ENCODE measurements around the gene SUMO1.

SUMO1 gene

DNA sequence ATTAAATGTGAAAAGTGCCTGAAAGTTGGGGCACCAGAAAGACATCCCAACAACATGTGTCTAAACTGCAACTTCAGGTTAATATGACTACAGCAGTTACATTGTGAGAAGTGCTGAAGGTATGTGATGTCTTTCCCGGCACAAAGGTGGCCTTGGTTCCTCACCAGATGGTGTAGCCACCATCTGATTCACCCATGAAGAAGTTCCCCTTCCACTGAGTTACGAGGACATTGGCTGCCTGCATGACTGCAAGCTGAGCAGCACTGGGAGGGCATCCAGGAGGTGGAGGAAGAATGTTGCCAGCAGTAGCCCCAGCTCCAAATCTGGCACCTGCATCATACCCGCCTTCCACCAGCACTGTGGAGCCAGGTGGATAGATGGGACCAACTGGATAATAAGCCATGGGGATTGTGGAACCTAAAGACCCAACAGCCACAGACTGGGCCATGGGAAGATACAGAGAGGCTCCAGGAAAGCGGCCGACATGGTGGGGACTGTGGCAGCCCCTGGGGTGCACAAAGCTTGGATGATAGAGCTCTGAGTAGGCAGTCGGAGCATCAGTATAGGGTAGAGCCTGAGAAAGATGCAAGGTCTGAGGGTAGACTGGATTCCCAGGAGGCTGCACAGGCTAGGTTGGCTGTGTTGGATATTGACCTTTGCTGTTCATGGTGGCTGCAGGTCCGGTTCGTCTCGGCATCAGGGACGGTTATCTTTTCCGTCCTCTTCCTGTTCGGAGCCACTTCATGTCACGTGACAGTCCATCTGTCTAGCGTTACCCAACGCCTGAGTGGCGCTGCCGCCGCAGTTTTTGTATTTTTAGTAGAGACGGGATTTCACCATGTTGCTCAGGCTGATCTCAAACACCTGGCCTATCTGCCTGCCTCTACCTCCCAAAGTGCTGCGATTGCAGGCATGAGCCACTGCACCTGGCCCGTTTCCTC, 36.9 kb downstream of the SUMO1 start:
- no peak for DNase-seq (ENCODE audit: low spot score)

DNA sequence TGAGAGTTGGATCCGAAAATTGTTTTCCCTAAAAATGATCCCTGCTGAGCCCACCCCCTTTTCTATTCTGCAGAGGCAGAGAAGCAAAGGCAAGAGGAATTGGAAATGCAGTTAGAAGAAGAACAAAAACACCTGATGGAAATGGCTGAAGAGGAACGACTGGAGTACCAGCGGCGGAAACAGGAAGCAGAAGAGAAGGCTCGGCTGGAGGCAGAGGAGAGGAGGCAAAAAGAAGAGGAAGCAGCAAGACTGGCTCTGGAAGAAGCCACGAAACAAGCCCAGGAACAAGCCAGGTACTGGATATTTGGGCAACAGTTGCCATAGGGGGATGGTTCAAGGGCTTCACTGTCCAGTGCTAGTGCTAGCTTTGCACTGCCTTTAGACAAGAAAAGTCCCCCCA, 41.7 kb downstream of the SUMO1 start:
- no peak for DNase-seq (ENCODE audit: low spot score)

DNA sequence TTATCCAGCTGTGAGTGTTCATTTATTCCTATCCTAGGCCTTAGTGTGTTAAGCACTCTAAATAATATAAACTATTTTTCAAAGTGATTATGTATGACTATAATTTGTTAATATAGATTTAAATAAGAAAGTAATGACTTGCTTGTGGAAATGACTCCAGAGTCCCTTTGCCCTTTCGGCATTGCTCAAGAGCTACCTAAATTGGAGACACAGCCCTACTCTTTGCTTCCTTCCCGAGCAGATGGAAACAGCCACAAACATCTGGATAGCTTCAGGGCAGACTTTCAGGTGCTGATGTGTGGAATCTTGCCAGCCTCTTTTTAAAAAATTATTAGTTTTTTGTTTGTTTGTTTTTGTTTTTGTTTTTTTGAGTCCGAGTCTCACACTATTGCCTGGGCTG, 44.0 kb downstream of the SUMO1 start:
- no peak for DNase-seq (ENCODE audit: low spot score)

DNA sequence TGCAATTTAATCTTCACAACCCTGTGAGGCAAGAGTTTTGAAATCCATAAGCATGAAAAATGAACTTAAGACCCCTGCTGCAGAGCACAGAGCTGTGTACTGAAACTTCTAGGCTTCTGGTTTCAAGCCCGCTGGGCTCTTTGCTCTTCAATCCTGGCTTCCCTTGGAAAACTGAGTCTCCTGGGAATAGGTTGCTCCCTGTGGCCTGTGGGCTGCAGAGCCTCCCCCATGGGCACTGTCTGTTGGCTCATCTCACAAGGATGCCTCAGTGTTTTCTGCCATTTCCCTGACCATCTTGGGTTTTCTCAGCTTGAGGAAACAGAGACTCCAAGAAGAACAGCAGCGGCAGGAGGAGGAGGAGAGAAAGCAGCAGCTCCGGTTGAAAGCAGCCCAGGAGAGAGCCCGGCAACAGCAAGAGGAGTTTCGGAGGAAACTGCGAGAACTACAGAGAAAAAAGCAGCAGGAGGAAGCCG, 44.5 kb downstream of the SUMO1 start:
- no peak for DNase-seq (ENCODE audit: low spot score)

DNA sequence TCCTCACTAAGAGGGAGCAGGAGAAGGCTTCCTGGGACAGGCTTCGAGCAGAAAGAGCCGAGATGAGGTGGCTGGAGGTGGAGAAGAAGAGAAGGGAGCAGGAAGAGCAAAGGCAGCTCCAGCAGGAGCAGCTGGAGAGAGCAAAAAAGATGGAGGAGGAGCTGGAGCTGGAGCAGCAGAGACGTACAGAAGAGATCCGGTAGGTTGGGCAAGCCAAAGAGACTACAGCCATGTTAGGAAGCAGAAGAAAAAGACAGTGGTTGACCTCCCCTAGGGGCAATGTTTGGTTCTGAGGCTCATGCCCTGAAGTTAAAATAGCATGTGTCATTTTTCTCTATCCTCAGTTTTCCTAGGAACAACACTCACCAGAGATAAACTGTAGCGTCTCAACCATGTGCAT, 45.1 kb downstream of the SUMO1 start:
- DNase-seq (ENCODE audit: low spot score) = no peak

DNA sequence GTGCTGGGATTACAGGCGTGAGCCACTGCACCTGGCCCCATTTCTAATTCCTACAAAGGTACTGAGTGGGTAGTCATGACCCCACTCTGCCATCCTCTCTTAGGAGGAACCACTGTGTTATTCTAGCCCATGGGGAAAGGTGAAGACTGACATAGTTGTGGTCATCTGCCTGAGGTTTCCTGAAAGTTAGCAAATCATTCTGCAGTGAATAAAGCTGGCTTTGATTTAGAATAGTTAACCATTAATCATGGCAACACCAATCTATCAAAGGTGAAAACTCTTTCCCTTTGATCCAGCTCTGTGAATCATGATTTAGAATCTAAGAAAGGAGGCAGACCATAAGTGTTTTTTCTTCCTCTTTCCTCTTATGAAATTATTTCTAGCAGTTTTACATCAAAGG, 50.8 kb downstream of the SUMO1 start:
- no peak for DNase-seq (ENCODE audit: low spot score)

DNA sequence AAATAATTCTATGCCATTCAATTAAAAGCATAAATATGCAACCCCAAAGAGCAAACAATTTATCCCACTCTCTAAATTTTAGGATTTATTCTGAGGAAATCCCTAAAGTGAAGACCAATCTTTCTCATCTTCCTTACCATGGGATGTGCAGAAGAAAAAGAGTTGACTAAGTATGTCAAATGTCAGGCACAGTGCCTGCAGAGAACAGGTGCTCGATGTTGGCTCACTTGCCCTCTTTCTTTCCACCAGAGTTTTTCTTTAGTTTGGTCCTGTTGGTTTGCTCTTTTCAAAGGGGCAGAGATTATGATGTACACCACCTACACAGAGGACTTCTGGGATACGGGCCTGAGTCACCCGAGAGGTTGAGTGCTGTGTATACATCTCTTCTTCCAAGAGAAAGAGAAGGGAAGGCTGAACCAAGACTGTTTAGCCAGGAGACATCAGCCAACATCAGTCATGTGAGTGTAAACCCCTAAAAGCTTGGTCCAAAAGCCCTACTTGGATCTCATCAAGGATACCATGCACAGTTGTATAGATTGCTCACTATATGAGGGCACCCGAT, 51.7 kb downstream of the SUMO1 start:
- no peak for DNase-seq (ENCODE audit: low spot score)

DNA sequence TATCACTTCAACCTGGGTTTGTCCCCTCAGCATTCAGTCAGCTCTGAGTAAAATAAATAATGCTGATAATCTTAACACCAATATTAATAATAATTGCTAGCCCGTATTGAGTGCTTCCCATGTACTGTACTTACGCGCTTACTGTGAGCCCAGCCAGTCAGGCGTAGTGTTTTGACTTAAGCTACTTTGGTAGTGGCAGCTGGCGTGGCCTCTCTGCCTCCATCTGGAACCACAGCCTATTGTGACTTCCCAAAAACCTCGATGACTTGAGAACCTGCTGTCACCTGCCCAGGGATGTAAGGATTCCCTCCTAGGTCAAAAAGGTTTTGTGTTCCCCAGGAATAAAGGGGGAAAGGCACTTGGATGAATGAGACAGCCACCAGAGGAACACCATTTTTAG, 53.2 kb downstream of the SUMO1 start:
- no peak for DNase-seq (ENCODE audit: low spot score)

DNA sequence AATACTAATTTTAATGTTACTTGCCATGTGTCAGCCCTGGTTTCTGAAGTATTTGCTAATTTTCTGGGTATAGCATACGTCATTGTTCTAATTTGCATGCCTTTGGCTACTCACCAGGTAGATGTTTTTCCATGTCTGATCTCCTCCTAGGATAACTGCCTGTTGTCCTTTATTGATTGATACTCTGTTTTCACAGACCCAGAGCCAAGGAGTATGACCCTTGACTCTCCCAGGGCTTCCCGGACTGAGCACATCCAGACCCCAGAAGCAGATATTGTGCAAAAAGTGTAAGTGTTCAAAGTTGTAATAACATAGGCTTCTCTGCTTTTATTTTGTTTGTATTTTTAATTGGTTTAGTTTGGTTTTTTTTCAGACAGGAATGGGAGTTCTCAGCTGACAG, 53.8 kb downstream of the SUMO1 start:
- DNase-seq (ENCODE audit: low spot score) = no peak

DNA sequence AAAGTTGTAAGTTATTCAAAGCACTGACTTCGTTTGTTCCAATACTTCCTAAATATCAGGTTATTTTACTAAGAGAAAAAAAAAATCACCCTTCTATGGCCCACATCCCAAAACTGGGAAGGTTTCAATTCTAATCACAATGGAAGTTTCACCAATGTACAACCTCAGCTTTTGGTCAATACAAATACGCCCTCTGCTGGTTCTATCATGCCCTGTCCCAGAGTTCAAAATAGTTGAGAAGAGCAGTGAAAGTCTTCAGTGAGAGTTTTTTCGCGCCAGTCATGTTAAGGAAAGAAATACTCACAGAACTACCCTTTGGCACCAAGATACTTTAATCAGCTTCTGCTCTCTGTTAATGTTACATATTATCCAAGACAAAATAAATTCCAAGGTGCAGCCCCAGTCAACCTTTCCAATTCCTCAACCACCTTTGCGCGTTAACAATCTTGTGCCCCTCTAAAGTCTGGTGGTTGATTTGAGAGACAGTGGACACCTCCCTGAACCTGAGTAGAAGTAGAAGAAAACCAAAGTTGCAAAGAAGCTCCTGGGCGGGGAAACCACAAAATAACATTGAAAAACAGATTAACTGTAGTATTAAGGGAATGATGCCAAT, 59.9 kb downstream of the SUMO1 start:
- peak; percentile 42 for DNase-seq (ENCODE audit: low spot score)

DNA sequence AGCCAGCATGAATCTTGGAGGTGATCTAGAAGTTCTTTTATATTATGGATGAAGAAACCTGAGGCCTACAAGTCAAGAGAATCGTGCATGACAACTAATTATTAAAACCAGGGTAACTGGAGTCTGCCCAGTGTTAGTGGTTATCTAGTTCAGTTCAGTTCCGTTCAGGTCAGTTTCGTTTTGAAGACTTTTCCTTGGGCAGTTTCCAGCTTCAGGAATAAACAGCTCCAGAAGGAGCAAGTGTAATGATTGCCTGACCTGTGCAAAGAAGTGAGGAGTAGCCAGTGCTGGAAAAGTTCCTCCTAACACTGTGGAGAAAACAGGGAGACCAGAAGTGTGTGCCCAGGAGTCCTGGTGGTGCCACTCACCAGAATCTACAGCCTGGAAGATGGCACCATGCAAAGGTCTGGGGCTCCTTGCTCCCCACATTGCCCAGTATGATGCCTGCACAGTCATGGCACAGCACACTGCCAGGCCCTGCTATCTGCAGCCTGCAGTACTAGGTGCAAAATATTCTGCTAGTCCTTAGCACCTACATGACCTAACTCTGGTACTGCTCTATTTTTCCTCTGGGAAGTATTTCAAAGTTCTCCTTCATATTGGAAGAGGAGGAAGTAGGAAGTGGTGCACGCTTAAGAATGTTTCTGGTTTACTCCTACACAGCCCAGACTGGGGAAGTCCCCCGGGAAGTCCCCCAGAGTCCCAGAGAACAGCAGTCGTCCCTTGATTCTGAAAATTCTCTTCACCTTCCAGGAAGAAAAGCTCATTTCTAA, 65.8 kb downstream of the SUMO1 start:
- DNase-seq (ENCODE audit: low spot score) = no peak

DNA sequence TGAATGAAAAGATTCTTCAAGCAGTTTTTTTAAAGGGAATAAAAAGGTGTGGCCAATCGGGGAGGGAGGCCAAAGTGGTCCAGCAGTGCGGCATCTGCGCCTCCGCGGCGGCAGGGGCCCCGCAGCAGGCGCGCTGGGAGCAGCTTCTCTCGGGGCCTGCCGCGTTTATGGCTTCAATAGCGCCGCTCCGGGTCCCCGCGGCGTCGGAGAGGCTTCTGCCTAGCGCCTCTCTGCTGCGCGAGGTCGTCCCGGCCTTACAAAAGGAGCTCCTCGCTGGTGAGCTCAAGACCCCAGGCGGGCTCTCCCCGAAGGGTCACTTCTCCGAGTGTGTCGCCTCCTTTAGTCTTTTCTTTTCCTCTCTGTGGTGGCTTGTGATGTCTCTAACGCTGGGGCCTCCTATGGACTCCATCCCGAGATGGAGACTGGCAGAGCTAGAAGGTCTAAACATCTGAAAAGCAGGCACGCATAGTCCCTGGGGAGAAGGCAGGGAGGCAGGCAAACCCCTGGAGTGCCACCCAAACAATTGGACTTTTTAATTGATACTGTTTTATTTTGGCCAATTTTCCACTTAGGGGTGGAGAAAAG, 67.1 kb downstream of the SUMO1 start:
- DNase-seq (ENCODE audit: low spot score) = no peak

DNA sequence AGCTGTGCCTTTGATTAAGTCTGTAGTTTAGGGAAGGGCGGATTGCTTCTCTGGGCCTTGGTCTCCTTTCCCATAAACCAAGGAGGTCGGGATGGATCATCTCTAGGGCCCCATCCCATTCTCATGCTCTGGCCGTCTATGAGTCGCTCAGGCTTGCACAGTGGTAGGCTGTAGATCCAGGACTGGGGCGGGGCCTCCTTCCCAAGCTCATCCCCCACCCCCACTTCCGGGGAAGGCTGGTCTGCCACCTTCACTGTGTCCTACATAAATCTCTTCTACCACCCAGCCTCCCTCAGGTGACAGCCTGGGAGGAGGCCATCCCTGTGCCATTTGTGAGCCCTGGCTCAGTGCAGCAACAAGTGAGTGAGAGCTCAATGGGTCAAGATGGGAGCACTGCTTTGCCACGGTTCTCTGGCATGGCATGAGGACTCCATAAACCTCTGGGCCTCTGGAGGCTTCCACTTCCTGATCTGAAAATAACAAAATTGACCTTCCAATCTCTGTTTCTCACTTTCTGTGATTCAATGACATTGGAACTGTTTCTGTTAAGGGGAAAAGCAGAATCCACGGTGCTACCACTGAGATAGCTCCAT, 68.5 kb downstream of the SUMO1 start:
- no peak for DNase-seq (ENCODE audit: low spot score)

DNA sequence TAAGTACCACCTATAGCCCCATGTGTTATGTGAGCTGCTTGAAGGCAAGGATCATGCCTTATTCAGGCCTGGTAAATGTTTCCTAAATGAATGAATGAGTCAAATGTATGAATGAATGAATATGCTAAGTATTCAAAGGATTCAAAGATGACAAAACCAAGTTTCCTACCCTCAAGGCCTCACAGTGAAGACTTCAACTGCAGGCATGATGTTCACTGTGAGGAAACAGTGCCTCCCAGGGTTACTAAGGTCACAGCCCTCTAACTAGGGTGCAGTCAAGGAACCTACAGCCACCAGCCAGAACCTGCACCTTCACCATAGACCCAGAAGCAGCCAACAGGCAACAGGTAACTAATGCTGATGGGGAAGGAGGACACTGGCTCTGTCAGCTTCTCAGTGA, 69.3 kb downstream of the SUMO1 start:
- DNase-seq (ENCODE audit: low spot score) = no peak

DNA sequence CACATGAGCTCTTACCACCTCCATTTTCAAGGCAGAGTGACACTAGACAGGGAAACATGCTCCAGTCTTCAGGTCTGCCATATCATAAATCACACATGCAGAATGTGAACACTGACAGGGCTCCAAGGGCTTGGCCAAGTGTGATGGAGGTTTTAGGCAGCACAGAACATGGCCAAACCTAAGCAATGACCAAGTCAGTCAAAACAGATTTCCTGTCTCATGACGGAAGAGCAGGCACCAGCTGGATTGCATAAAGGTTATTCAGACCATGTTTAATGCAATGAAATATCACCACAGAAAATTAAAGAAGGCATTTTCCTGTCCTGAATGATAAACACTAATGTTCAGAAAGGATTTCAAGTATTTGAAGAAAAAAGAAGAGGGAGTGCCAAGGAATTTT, 72.5 kb downstream of the SUMO1 start:
- DNase-seq (ENCODE audit: low spot score) = no peak

DNA sequence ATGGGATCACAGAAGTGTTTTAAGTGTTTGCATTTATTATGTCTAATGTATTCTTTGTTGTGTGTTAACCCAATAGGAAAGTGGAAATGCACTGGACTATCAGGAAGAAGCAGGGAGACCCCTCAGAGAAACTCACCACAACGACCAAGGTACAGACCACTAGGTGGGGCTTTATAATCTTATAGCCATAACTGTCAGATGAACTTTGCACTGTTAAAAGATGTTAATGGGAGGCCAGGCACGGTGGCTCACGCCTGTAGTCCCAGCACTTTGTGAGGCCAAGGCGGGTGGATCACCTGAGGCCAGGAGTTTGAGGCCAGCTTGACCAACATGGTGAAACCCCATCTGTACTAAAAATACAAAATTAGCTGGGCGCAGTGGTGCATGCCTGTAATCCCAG, 73.2 kb downstream of the SUMO1 start:
- no peak for DNase-seq (ENCODE audit: low spot score)

DNA sequence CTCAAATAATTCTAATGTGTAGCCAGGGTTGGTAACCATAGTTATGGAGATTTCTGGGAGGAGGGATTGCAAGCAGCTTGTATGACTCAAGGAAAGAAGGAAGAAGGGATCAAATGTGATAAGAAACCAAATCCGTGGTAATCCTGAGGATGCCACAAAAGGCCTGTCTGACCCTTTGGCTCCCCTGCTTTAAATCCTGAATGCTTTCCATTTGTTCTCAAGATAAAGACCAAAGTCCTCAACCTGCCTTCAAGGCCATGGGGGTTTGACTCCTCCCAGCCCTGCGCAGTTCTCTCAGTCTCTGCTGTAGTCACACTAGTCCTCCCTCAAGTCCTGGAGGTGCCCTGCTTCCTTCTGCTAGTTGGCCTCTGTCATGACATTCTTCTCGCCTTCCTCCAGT, 74.0 kb downstream of the SUMO1 start:
- no peak for DNase-seq (ENCODE audit: low spot score)

DNA sequence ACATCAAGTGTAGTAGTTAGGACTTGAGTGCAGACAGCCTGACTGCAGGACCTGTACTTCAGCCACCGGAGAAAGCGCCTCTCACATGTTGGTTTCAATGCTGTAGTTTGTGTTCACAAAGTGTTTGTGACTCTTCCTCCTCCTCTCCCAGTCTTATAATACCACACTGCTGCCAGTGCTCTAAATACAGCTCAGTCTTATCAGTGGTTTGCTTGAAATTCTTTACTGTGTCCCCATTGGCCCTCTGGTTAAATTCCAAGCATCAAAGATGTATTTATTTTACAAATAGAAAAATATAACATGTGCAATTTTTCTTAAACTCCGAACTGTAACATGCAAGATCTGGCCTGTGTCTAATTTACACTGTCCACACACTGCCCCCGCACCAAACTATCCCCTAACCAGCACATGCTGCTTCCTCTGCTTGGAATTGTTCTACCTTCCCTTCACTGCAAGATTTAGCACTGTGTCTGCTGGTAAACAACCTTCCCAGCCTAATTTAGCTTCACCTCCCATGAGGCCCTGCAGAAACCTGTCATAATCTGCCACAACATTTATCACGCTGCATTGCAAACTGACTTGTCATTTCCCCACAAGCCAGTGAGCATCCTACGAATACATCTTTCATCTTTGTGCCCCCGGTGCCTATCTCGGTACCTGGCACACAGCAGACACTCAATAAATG, 77.1 kb downstream of the SUMO1 start:
- no peak for DNase-seq (ENCODE audit: low spot score)

DNA sequence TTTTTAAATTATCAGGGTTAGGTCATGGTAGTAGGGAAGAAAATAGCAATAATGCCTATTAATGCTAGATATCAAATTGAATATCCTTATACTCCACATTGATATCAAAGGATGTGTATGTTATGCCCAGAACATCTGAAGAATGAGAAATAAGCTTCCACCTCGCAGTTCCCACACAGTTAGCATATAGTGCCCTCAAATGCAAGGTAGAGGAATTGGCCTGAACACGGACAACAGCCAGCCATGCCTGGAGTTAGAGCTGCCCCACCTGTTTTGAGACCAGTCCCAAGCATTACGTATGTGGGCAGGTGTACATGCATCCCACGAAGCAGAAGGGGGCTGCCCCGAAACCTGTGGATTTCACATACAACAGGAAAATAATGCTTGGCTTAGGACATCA, 79.6 kb downstream of the SUMO1 start:
- no peak for DNase-seq (ENCODE audit: low spot score)

DNA sequence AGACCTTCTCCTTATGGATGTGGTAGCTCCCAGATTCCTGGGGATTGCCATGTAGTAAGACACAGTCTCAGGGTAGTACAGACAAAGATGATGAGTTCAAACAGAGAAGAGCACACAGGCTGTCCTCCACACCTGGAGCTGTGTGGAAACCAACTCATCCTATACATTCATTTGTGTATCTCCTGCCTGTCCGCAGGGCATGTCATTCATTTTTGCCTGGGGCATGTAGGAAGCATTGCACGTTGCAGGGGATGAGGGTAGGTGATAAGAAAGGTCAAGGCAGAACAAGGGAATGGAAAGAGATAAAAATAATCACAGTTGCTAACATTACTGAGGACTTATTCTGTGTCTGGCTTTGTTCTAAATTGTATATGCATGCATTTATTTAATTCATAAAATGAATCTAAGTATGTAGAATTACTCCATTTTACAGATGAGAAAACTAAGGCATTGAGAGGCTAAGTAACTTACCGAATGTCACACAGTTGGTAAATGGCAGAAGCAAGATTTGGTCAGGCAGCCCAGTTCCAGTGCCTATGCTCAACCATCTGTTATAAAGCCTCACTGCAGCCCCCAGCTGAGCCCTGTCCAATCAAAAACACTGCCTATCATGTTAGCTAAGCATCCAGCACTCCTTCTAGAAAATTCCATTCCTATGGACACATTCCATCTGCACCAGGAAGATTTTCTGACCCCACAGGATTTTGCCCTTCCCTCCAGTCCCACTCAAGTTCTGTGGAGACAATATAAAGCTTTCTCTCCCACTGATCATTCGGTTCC, 81.0 kb downstream of the SUMO1 start:
- DNase-seq (ENCODE audit: low spot score) = no peak
